ENCODE measurements around the gene LRRC63.
"Not testable (repeated sequence)": the region's sequence is repeated elsewhere in the genome, so short reads cannot be mapped to it uniquely, and the experiment has no call there.

The LRRC63 gene

GRCh38 chr13:46181377-46181839 is 30.3 kb upstream of the LRRC63 start:
- DNase-seq (ENCODE audit: low read depth in 2 of 2), result no peak

- DNase-seq (ENCODE audit: low read depth in 2 of 2), result peak; percentile 46 to 68
Measured at GRCh38 chr13:46181840-46182490, 29.8 kb upstream of the LRRC63 start, which contains the start of gene LCP1. Gene LCP1, minus strand, starts transcription at chr13:46182177. Its CDS starts 22,515 bp downstream, at chr13:46159662.

- no peak for DNase-seq (ENCODE audit: low read depth in 2 of 2)
Measured at GRCh38 chr13:46182491-46182877, 29.2 kb upstream of the LRRC63 start.

- DNase-seq (ENCODE audit: low read depth in 2 of 2), result no peak
Measured at GRCh38 chr13:46183018-46183946, 28.4 kb upstream of the LRRC63 start.

- peak; percentile 55 to 67 for DNase-seq (ENCODE audit: low read depth in 2 of 2)
Measured at GRCh38 chr13:46184277-46184699, 27.4 kb upstream of the LRRC63 start.

GRCh38 chr13:46185634-46186033 is 26.1 kb upstream of the LRRC63 start:
- no peak for DNase-seq (ENCODE audit: low read depth in 2 of 2)

- no peak for DNase-seq (ENCODE audit: low read depth in 2 of 2)
Measured at GRCh38 chr13:46192412-46192811, 19.3 kb upstream of the LRRC63 start.

- no peak for DNase-seq (ENCODE audit: low read depth in 2 of 2)
Measured at GRCh38 chr13:46195016-46195415, 16.7 kb upstream of the LRRC63 start.

- DNase-seq (ENCODE audit: low read depth in 2 of 2), result no peak
Measured at GRCh38 chr13:46197299-46198048, 14.3 kb upstream of the LRRC63 start.

GRCh38 chr13:46198696-46199193 is 13.0 kb upstream of the LRRC63 start:
- DNase-seq (ENCODE audit: low read depth in 2 of 2), result no peak

GRCh38 chr13:46202188-46202795 is 9.4 kb upstream of the LRRC63 start:
- no peak for DNase-seq (ENCODE audit: low read depth in 2 of 2)

GRCh38 chr13:46202966-46203365 is 8.8 kb upstream of the LRRC63 start:
- no peak for DNase-seq (ENCODE audit: low read depth in 2 of 2)

- DNase-seq (ENCODE audit: low read depth in 2 of 2), result no peak
Measured at GRCh38 chr13:46206143-46206542, 5.6 kb upstream of the LRRC63 start.

- no peak for DNase-seq (ENCODE audit: low read depth in 2 of 2)
Measured at GRCh38 chr13:46207828-46208227, 3.9 kb upstream of the LRRC63 start.

- no peak for DNase-seq (ENCODE audit: low read depth in 2 of 2)
Measured at GRCh38 chr13:46210362-46211083, 1.2 kb upstream of the LRRC63 start.

GRCh38 chr13:46211116-46211482 is 629 bp upstream of the LRRC63 start:
- DNase-seq (ENCODE audit: low read depth in 2 of 2), result peak in 1 of 2 experiments; percentile 11

GRCh38 chr13:46213242-46213641 is 1.5 kb downstream of the LRRC63 start:
- no peak for DNase-seq (ENCODE audit: low read depth in 2 of 2)

GRCh38 chr13:46214741-46215140 is 3.0 kb downstream of the LRRC63 start:
- not testable (repeated sequence) for DNase-seq (ENCODE audit: low read depth in 2 of 2)

- DNase-seq (ENCODE audit: low read depth in 2 of 2), result not testable (repeated sequence)
Measured at GRCh38 chr13:46220234-46220633, 8.5 kb downstream of the LRRC63 start.

GRCh38 chr13:46229251-46229650 is 17.5 kb downstream of the LRRC63 start:
- no peak for DNase-seq (ENCODE audit: low read depth in 2 of 2)

- no peak for DNase-seq (ENCODE audit: low read depth in 2 of 2)
Measured at GRCh38 chr13:46232281-46232680, 20.6 kb downstream of the LRRC63 start.

All from stimulated activated CD4-positive, alpha-beta T cell treated with anti-CD3 and anti-CD28 coated beads, Interleukin-12 subunit alpha, Interleukin-12 subunit beta, amount 100 ng/mL, for 24 hours (primary cell).